HG03571 (cell line): ENCODE results near the gene NOL9.
"Not testable (repeated sequence)": the region's sequence is repeated elsewhere in the genome, so short reads cannot be mapped to it uniquely, and the experiment has no call there.

Experiments used
- ATAC-seq: cut with Tn5 transposase; IDR thresholded peaks from one replicate; pipeline ENCODE4 v1.9.1; 2021; ENCODE audit not compliant: unreplicated experiment

NOL9 gene

GRCh38 chr1:6505367-6506209 lies 48.7 kb downstream of the NOL9 start:
- no peak for ATAC-seq

DNA sequence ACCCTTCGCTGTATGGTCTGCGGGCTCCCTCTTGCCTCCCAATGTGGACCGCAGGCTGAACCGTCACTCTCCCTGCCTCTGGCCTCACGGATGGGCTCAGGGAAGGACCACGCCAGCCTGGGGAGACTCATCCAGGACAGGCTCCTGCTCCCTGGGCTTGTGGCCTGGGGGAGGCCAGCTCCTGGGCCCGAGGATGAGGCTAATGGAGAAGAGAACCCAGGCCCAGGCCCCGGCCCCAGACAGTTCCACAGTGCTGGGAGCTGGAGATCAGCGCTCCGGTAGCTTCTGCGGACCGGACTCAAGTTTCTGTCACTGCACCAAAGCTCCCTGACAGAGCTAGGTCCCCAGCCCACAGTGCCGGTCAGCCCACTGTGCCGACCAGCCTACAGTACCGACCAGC lies 49.4 kb downstream of the NOL9 start:
- ATAC-seq = no peak

DNA sequence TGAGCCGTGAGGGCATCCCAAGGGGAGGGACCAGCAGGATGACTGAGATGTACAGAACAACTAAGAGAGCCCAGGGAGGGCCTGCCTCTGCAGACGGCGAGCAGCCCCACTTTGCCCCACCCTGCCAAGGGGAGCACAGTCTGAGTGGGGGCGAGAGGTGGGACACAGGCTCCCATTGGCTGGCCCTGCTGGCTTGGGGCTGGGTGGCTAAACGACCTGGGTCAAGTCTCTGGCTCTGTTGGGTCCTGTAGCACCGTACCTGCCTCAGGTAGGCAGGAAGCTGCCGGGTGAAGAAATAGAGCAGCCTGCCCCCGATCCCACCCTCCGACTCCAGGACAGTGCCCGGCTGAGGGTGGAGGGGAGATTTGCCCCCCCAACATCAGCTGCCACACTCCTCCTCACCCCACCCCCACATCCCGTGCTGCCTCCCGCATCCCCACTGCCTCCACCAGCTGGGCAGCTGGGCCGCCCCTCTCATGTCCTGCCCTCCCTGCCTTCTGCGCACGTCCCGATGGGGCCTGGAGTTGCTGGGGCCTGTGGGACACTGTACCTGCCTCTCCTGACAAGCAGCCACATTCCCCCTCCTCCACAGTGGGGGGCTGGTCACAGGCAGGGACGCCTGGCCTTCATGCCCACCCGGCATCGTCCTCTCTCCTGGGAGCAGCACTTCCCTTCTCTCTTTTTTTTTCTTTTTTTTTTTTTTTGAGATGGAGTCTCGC lies 50.3 kb downstream of the NOL9 start:
- no peak for ATAC-seq

DNA sequence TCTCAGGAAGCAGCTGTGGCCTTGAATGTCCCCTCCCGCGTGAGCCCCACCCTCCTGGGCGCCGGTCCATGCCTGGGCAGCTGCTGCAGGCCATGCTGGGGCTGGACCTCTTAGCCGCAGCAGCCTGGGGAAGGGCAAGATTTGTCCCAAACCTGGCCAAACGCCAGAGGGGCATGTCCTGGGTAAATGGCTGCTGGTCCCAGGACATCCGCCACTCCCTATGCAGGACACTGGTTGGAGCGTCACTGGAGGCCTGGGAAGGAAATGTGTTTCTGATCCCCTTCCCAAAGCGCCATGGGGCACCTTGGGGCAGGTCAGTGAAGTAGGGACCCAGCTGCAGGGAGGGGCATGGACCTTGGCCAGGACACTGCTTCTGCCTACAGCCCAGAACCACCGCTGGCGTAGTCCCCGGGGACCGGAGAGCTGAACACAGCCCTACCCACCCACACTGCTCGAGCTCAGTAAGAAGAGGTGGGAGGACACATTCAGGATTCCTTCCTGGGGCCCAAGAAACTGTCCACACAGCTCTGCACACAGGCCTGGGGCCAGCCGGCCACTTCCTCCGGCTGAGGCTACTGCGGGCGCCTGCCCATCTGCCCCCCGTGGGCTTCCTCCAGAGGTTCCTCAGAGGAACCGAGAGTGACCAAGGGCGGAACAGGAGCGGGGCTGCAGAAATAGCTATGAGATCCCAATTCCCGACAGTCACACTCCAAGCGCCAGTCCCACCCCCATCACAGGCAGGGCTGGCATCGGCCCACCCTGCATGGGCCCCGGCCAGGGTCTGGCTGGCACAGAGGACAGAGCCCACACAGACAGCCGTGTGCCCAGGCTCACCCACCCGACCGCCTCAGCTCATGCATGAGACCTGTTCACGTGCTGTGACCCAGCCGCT lies 52.1 kb downstream of the NOL9 start:
- ATAC-seq = no peak

DNA sequence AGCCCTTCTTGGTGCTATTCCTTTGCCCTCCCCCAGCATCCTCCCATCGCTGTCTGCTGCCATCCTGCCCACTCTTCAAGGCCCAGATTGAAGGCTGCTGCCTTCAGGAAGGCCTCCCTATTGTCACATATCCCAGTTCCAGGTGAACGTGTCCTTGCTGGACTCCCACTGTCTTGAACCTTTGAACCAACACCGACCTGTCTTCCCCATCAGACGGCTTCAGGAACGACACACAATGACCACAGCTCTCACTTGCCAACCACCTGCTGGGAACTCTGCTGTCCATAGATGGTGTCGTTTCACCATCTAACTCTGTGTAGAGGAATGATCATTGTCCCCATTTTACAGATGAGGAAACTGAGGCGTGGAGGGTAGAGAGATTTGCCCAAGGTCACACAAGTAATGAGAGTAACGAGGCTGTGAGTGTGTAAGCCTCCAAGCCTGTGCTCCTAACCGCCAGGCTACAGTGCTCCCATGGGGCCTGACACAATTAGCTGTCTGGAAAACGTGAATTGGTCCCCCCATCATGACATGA lies 53.0 kb downstream of the NOL9 start:
- no peak for ATAC-seq

GRCh38 chr1:6500544-6501278 lies 53.6 kb downstream of the NOL9 start:
- ATAC-seq = no peak

DNA sequence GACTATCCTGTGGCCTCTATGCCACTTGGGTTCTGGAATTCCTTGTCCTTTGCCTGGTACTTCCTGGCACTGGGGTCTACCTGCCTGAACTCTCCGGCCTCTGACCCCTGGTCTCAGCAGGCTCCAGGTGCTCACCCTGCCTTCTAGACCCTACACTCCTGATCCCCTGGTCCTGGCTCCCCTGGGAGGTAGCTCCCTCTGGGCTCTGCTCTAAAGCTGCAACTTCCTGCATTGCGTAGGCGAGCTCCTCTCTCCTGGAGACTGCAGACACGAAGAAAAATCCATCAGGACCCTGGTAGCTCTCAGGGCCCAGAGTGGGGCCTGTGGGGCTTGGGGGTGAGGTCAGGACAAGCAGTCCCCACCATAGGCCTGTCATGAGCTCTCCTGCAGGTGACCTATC lies 55.0 kb downstream of the NOL9 start:
- ATAC-seq = no peak

DNA sequence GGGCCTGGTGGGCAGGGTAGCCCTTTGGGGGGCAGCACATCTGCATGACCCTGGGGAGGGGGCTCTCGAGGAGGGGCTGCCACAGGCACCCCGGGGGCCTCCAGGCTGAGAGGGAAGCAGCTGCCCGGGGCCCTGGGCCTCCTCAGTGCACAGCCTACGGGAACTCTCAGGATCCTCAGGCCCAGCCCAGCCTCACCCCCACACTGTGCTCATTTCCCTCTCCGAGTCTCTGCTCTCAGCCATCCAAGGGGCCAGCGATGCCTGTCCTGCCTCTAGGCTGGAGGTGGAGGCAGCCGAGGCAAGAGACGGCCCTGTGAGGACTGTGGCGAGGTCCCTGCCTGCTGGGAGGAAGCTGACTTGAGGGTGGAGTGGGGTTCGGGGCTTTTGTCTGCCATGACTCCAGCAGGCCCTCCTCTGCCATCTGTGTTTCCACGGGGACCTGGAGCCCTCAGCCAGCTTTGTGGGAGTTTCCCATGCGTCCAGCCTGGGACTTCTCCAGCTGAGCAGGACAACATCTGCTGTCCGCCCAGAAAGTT lies 55.7 kb downstream of the NOL9 start:
- no peak for ATAC-seq

DNA sequence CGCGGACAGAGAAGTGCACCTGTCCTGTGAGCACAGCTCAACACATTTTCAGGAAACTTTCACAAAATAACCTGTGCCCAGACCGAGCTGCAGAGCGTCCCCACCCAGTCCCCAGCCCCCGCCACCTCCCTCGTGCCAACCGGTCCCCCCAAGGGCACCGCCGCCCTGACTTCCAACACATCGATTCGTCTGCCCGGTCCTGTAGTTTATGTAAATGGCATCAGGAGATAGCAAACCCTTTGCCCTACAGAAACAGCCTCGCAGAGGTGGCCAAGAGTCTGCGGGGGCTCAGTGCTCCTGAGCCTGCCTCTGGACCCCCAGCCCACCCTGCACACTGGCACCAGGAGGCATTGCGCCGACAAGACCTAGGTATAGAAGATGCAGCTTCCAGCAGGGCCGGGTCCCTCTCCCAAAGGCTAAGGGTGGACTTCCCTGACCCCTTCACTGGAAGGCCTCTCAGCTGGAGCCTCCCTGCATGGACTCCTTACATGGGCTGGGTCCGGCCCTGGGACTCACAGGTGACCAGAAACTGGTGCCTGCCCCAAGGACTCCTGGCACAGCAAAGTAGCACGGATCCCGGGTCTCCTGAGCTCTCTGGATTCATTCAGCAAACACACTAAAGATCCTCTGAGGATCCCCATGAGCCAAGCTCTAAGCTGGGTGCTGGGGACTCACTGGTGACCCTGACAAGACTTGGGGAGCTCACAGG lies 56.3 kb downstream of the NOL9 start:
- ATAC-seq = no peak

DNA sequence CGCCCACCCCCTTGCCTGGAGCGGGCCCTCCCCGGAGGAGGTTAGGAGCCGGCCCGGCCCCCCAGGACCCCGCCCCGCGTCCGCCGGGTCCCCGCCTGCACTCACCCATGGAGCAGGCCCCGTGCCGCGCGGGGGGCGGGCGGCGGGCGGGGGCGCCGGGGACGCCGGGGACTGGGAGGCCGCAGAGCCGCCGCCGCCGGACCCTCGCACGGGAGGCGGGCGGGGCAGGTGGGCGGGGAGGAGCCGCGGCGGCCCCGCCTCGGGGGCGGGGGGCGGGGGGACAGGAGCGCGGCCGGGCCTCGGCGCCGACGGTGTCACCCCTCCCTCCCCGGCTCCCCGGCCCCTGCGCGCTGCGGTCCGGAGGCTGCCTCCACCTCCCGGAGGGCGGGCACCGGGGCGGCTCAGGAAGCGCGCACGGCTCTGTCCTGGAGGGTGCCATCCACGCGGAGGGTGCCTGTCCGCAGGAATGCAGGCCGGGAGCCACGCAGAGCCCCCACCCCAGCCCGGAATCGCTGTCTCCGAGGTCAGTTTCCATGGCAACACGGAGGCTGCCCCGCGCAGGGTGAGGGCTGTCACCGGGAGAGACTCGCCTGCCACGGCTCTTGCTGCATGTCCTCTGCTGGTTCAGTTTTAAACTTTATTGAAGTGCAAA lies 57.0 kb downstream of the NOL9 start:
- ATAC-seq = no peak

GRCh38 chr1:6496890-6497214 lies 57.5 kb downstream of the NOL9 start:
- no peak for ATAC-seq

GRCh38 chr1:6496365-6496721 lies 58.0 kb downstream of the NOL9 start:
- ATAC-seq = no peak

DNA sequence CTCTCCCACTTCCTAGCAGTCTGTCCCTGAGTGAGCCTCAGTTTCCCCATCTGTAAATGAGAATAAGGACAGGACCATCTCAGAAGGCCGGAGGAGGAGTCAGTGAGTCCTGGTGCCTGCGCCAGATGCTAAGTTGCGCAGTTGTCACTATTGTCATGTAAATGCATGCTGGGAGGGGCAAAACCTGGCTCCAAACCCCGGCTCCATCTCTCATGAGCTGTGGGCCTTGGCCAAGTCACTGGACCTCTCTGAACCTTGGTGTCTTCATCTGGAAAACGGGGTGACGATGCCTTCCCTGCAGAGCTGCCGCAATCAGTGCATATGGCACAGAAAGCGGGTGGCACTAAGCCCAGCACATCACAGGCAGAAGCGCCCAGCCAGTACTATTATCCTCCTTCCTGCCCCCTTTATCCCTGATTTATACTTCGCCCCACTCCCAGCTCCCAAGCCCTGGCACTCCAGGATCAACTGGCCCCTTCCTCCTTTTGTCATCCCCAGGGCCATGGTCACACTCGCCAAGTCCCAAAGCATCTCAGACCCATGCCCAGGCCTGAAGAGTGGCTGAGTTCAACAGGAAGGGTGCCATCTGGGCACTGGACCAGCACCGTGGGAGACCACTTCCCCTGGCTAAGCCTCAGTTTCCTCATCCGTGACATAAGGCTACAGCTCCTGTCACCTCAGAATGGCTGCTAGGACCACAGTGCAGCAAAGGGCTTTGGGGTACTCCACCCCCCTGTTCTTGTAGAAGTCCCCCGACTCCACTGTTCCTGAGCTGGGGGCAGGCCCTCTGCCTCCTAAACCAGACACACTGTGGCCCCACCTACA lies 58.6 kb downstream of the NOL9 start:
- ATAC-seq = no peak

DNA sequence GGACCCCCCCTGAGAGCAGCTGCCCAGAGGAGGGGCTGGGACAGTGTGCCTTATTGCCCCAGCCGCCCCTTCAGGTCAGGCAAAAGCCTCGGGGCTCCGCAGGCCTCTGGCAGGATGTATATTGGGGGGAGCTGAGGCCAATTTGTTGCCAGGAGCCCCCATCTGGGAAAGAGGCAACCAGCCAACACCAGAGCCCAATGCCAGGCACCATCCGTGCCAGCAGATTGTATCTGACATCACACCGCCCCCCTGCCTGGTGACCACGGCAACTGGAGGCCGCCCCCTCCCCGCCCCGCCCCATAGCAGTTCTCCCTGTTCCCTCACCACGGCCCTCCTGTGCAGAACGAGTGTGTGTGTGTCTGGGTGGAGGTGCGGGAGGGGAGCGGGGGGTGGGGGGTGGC lies 59.3 kb downstream of the NOL9 start:
- ATAC-seq = no peak

GRCh38 chr1:6494627-6495026 lies 59.7 kb downstream of the NOL9 start:
- no peak for ATAC-seq

GRCh38 chr1:6493834-6494223 lies 60.5 kb downstream of the NOL9 start:
- ATAC-seq = not testable (repeated sequence)

- ATAC-seq = no peak
These were observed 62.3 kb downstream of the NOL9 start for GRCh38 chr1:6491966-6492365.

- no peak for ATAC-seq
These were observed 62.8 kb downstream of the NOL9 start, which contains the start of gene PLEKHG5 for GRCh38 chr1:6491480-6491962. PLEKHG5 (minus strand) TSS chr1:6491667; CDS start chr1:6477571, 14,096 bp downstream.
